Gastroesophageal sphincter (tissue), 3 donors: ENCODE results near the gene ATOSB.

Experiments
- POLR2AphosphoS5 ChIP-seq: sonication (generic); formaldehyde crosslinking; IDR thresholded peaks from one replicate; pipeline ENCODE4 v1.6.1; 2017; ENCODE audit warnings: antibody characterized with exemption
- TF ChIP-seq, protein P1 (sequence below), 4 experiments: fragments of 200-600 bp in 2 of 4; fragments of 450-650 bp in 2 of 4; sonication (generic) in 1 of 4; IDR thresholded peaks; one replicate each; pipeline ENCODE4 v1.5.1; 2017 to 2019; ENCODE audit warnings: antibody characterized with exemption in 4 of 4, mild to moderate bottlenecking in 2 of 4, moderate library complexity in 2 of 4

DNA sequence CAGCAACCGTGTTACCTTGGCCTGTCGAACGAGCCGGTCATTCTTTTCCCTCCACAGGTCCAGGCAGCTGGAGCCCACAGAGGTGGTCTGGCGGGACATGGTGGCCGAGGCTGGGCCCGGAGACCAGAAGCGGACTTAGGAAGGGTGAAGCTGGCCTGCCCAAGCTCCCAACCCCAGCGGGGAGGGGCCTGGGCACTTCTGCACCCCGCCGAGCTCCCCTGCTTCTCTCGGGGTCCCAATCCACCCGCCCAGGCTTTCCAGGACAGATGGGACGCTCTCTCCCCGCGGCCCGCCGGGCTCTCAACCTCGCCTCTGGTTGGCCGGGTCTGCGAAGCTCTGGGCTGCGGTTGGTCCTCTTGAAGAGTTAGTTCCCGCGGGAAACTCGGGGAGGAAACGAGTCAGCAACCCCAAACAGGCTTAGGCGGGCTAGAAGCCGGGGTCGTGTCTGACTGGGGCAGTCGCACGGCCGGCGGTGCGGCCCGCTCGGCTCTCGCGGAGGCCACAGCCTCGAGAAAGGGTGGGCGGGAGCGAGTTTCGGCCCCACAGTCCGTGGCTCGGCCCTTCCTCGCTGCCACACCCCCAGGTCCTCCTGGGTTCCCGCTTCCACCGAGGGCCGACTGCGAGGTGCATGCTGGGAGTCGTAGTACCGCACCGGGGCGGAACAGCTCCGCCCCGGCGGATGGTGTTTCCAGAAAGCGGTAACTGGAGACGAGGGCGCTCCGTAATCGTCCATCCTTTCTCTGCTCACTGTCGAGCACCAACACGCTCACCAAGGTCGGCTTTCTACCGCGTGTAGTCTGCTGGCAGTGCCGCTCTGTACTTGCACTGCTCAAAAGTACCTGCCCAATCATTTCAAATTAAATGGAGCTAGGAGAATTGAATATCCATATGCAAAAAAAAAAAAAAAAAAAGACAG, 36.0 kb downstream of the ATOSB start, which contains the start of gene FANCG:
- TF ChIP-seq, protein P1, sequence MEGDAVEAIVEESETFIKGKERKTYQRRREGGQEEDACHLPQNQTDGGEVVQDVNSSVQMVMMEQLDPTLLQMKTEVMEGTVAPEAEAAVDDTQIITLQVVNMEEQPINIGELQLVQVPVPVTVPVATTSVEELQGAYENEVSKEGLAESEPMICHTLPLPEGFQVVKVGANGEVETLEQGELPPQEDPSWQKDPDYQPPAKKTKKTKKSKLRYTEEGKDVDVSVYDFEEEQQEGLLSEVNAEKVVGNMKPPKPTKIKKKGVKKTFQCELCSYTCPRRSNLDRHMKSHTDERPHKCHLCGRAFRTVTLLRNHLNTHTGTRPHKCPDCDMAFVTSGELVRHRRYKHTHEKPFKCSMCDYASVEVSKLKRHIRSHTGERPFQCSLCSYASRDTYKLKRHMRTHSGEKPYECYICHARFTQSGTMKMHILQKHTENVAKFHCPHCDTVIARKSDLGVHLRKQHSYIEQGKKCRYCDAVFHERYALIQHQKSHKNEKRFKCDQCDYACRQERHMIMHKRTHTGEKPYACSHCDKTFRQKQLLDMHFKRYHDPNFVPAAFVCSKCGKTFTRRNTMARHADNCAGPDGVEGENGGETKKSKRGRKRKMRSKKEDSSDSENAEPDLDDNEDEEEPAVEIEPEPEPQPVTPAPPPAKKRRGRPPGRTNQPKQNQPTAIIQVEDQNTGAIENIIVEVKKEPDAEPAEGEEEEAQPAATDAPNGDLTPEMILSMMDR (IDR thresholded peaks at IDR 0.05), result peak in 1 of 4 experiments; percentile 38
- peak; percentile 43 for TF ChIP-seq POLR2AphosphoS5
